ENCODE measurements around the gene HLA-DPA1.
A peak's percentile ranks its signal among the peaks of the same experiment; 100 is the strongest.

DNA sequence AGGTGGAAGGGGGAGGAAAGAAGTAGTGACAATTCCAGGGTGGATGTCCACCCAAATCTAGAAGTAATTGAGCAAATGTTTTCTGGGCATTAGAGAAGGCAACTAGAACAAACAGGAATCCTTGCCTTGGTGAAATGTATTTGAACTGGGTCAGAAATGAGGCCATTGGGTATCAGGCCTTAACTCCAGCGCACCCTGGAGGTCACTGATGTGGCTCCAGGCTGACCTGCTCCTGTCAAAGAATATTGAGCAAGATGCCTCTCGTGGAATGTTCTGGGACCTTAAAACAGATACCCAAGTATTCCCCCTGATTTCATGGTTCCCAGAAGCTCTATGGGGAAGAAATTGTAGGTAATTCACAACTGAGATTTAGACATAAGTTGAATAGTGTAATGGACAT is 9.3 kb upstream of the HLA-DPA1 start:
- TF ChIP-seq EZH2phosphoT487 (IDR thresholded peaks at IDR 0.05; ENCODE audit: borderline replicate concordance) = no peak
- TF ChIP-seq, protein P1, sequence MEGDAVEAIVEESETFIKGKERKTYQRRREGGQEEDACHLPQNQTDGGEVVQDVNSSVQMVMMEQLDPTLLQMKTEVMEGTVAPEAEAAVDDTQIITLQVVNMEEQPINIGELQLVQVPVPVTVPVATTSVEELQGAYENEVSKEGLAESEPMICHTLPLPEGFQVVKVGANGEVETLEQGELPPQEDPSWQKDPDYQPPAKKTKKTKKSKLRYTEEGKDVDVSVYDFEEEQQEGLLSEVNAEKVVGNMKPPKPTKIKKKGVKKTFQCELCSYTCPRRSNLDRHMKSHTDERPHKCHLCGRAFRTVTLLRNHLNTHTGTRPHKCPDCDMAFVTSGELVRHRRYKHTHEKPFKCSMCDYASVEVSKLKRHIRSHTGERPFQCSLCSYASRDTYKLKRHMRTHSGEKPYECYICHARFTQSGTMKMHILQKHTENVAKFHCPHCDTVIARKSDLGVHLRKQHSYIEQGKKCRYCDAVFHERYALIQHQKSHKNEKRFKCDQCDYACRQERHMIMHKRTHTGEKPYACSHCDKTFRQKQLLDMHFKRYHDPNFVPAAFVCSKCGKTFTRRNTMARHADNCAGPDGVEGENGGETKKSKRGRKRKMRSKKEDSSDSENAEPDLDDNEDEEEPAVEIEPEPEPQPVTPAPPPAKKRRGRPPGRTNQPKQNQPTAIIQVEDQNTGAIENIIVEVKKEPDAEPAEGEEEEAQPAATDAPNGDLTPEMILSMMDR (conservative IDR thresholded peaks at IDR 0.05; ENCODE audit: low read length) = peak; percentile 75
